Adrenal gland (tissue), 5 donors: Measurements from ENCODE around the gene ATG12.
"Not testable (repeated sequence)": the region's sequence is repeated elsewhere in the genome, so short reads cannot be mapped to it uniquely, and the experiment has no call there.

ENCODE experiments used
- CTCF ChIP-seq, 6 experiments: fragments of 450-650 bp in 4 of 6; fragments of 200-600 bp in 2 of 6; sonication (generic) in 1 of 6; IDR thresholded peaks; 1 replicate in 5 of 6; 2 replicates in 1 of 6; pipeline versions ENCODE4 v1.5.1 to v1.8.0; 2016 to 2021; ENCODE audit warnings: antibody characterized with exemption in 6 of 6, mild to moderate bottlenecking in 2 of 6, moderate library complexity in 1 of 6
- POLR2A ChIP-seq, 2 donors: fragments of 450-650 bp; IDR thresholded peaks; one replicate each; pipeline ENCODE4 v1.6.1; 2017; ENCODE audit warnings: antibody characterized with exemption in 2 of 2, mild to moderate bottlenecking in 2 of 2, moderate library complexity in 1 of 2
- donor health status: DM: no; HTN: no; CAD: no.

- not testable (repeated sequence) for TF ChIP-seq CTCF, POLR2A (IDR thresholded peaks at IDR 0.05)
Observed at GRCh38 chr5:115877342-115877741, 36.0 kb upstream of the ATG12 start.
